ENCODE results near the gene GABRG1.

GABRG1 gene

GRCh38 chr4:46123913-46124755 is at the start of gene GABRG1:
TSS of gene GABRG1 (minus strand) at chr4:46124054. CDS start at chr4:46123913, 141 bp downstream.
- no peaks in the 10 kb centered on the region for H3K4me1 ChIP-seq (ENCODE audit: insufficient read depth, low read length)
- peak within 1 kb of the TSS; percentile 61; the same call in 1 of the 2 replicates for H3K9ac ChIP-seq (ENCODE audit: low read depth, low read length)
- no peaks in the 10 kb centered on the region for H3K36me3 ChIP-seq (ENCODE audit: insufficient read depth, low read length)
- no peaks in the 10 kb centered on the region for H3K9me3 ChIP-seq (ENCODE audit: control insufficient read depth, insufficient read depth, low read length)

GRCh38 chr4:46146993-46147392 is 23.1 kb upstream of the GABRG1 start:
- no peaks in the 10 kb centered on the region for H3K4me1 ChIP-seq (ENCODE audit: insufficient read depth, low read length)
- no peaks in the 10 kb centered on the region for H3K9me3 ChIP-seq (ENCODE audit: control insufficient read depth, insufficient read depth, low read length)
- no peak overlapping the region for H3K9ac ChIP-seq (ENCODE audit: low read depth, low read length)
- no peaks in the 10 kb centered on the region for H3K36me3 ChIP-seq (ENCODE audit: insufficient read depth, low read length)

- Histone ChIP-seq H3K4me1 (ENCODE audit: insufficient read depth, low read length) (no peaks in the 10 kb centered on the region), H3K9me3 (ENCODE audit: control insufficient read depth, insufficient read depth, low read length) (no peaks in the 10 kb centered on the region), H3K9ac (ENCODE audit: low read depth, low read length) (no peak overlapping the region), H3K36me3 (ENCODE audit: insufficient read depth, low read length) (no peaks in the 10 kb centered on the region)
These were observed 7.7 kb upstream of the GABRG1 start for GRCh38 chr4:46131498-46132057.

GRCh38 chr4:46124773-46125413 is 1.0 kb upstream of the GABRG1 start:
- peak overlapping the region; percentile 61; the same call in 1 of the 2 replicates for H3K9ac ChIP-seq (ENCODE audit: low read depth, low read length)
- no peaks in the 10 kb centered on the region for H3K36me3 ChIP-seq (ENCODE audit: insufficient read depth, low read length)
- H3K4me1 ChIP-seq (ENCODE audit: insufficient read depth, low read length) = no peaks in the 10 kb centered on the region
- H3K9me3 ChIP-seq (ENCODE audit: control insufficient read depth, insufficient read depth, low read length) = no peaks in the 10 kb centered on the region

- Histone ChIP-seq H3K9me3 (ENCODE audit: control insufficient read depth, insufficient read depth, low read length) (no peaks in the 10 kb centered on the region), H3K9ac (ENCODE audit: low read depth, low read length) (no peak overlapping the region), H3K4me1 (ENCODE audit: insufficient read depth, low read length) (no peaks in the 10 kb centered on the region), H3K36me3 (ENCODE audit: insufficient read depth, low read length) (no peaks in the 10 kb centered on the region)
These were observed 42.2 kb downstream of the GABRG1 start for GRCh38 chr4:46081674-46082073.

- Histone ChIP-seq H3K9me3 (ENCODE audit: control insufficient read depth, insufficient read depth, low read length) (no peaks in the 10 kb centered on the region), H3K9ac (ENCODE audit: low read depth, low read length) (no peak overlapping the region), H3K4me1 (ENCODE audit: insufficient read depth, low read length) (no peaks in the 10 kb centered on the region), H3K36me3 (ENCODE audit: insufficient read depth, low read length) (no peaks in the 10 kb centered on the region)
These were observed 42.6 kb downstream of the GABRG1 start for GRCh38 chr4:46081248-46081647.

GRCh38 chr4:46073778-46074177 is 50.1 kb downstream of the GABRG1 start:
- H3K9ac ChIP-seq (ENCODE audit: low read depth, low read length) = no peak overlapping the region

GRCh38 chr4:46051392-46051791 is 72.5 kb downstream of the GABRG1 start:
- Histone ChIP-seq H3K4me1 (ENCODE audit: insufficient read depth, low read length) (no peaks in the 10 kb centered on the region), H3K36me3 (ENCODE audit: insufficient read depth, low read length) (no peaks in the 10 kb centered on the region), H3K9me3 (ENCODE audit: control insufficient read depth, insufficient read depth, low read length) (no peaks in the 10 kb centered on the region), H3K9ac (ENCODE audit: low read depth, low read length) (no peak overlapping the region)

More at GRCh38 chr4:46073778-46074177, 50.1 kb downstream of the GABRG1 start:
- Histone ChIP-seq H3K4me1 (ENCODE audit: insufficient read depth, low read length) (no peaks in the 10 kb centered on the region), H3K9me3 (ENCODE audit: control insufficient read depth, insufficient read depth, low read length) (no peaks in the 10 kb centered on the region), H3K36me3 (ENCODE audit: insufficient read depth, low read length) (no peaks in the 10 kb centered on the region)

GRCh38 chr4:46032056-46032455 is 91.8 kb downstream of the GABRG1 start:
- no peaks in the 10 kb centered on the region for H3K36me3 ChIP-seq (ENCODE audit: insufficient read depth, low read length)
- H3K4me1 ChIP-seq (ENCODE audit: insufficient read depth, low read length) = no peaks in the 10 kb centered on the region
- H3K9me3 ChIP-seq (ENCODE audit: control insufficient read depth, insufficient read depth, low read length) = no peaks in the 10 kb centered on the region
- no peak overlapping the region for H3K9ac ChIP-seq (ENCODE audit: low read depth, low read length)

- H3K4me1 ChIP-seq (ENCODE audit: insufficient read depth, low read length) = no peaks in the 10 kb centered on the region
- no peaks in the 10 kb centered on the region for H3K36me3 ChIP-seq (ENCODE audit: insufficient read depth, low read length)
- H3K9me3 ChIP-seq (ENCODE audit: control insufficient read depth, insufficient read depth, low read length) = no peaks in the 10 kb centered on the region
- no peak overlapping the region for H3K9ac ChIP-seq (ENCODE audit: low read depth, low read length)
These were observed 107.5 kb downstream of the GABRG1 start for GRCh38 chr4:46016306-46016705.

GRCh38 chr4:45992728-45993127 is 131.1 kb downstream of the GABRG1 start:
- Histone ChIP-seq H3K4me1 (ENCODE audit: insufficient read depth, low read length) (no peaks in the 10 kb centered on the region), H3K9me3 (ENCODE audit: control insufficient read depth, insufficient read depth, low read length) (no peaks in the 10 kb centered on the region)

GRCh38 chr4:45989775-45990174 is 134.1 kb downstream of the GABRG1 start:
- Histone ChIP-seq H3K9me3 (ENCODE audit: control insufficient read depth, insufficient read depth, low read length) (no peaks in the 10 kb centered on the region), H3K36me3 (ENCODE audit: insufficient read depth, low read length) (no peaks in the 10 kb centered on the region), H3K4me1 (ENCODE audit: insufficient read depth, low read length) (peaks cover 7% of the 10 kb centered on the region), H3K9ac (ENCODE audit: low read depth, low read length) (no peak overlapping the region)

More at GRCh38 chr4:45992728-45993127, 131.1 kb downstream of the GABRG1 start:
- H3K9ac ChIP-seq (ENCODE audit: low read depth, low read length) = no peak overlapping the region
- no peaks in the 10 kb centered on the region for H3K36me3 ChIP-seq (ENCODE audit: insufficient read depth, low read length)

- no peak overlapping the region for H3K9ac ChIP-seq (ENCODE audit: low read depth, low read length)
- H3K9me3 ChIP-seq (ENCODE audit: control insufficient read depth, insufficient read depth, low read length) = no peaks in the 10 kb centered on the region
- peaks cover 15% of the 10 kb centered on the region for H3K4me1 ChIP-seq (ENCODE audit: insufficient read depth, low read length)
- H3K36me3 ChIP-seq (ENCODE audit: insufficient read depth, low read length) = no peaks in the 10 kb centered on the region
These were observed 136.0 kb downstream of the GABRG1 start for GRCh38 chr4:45987858-45988257.

Measured in ES-I3 (cell line).